Dedifferentiated amniotic fluid mesenchymal stem cell (primary cell): ENCODE results near the gene TMEM30B.
A peak's percentile ranks its signal among the peaks of the same experiment; 100 is the strongest.

ENCODE experiments used
- DNase-seq: peaks from one replicate; pipeline ENCODE4 v3.0.0-alpha.2; 2016; ENCODE audit errors: extremely low spot score

The TMEM30B gene

GRCh38 chr14:61298824-61299223 lies 17.7 kb upstream of the TMEM30B start:
- no peak for DNase-seq

DNA sequence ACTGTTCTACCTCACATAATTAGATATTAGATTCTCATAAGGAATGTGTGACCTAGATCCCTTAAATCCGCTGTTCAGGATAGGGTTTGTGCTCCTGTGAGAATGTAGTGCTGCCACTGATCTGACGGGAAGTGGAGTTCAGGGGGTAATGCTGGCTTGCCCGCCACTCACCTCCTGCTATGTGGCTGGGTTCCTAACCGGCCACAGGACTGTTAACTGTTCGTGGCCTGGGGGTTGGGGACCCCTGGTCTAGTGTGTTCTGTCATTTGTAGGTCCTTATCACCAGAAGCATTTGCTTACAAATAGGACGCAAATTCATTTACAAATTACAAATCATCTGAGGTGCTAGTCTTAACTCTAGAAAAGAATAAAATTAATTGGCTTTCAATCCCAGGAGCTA lies 16.4 kb upstream of the TMEM30B start:
- DNase-seq = no peak

DNA sequence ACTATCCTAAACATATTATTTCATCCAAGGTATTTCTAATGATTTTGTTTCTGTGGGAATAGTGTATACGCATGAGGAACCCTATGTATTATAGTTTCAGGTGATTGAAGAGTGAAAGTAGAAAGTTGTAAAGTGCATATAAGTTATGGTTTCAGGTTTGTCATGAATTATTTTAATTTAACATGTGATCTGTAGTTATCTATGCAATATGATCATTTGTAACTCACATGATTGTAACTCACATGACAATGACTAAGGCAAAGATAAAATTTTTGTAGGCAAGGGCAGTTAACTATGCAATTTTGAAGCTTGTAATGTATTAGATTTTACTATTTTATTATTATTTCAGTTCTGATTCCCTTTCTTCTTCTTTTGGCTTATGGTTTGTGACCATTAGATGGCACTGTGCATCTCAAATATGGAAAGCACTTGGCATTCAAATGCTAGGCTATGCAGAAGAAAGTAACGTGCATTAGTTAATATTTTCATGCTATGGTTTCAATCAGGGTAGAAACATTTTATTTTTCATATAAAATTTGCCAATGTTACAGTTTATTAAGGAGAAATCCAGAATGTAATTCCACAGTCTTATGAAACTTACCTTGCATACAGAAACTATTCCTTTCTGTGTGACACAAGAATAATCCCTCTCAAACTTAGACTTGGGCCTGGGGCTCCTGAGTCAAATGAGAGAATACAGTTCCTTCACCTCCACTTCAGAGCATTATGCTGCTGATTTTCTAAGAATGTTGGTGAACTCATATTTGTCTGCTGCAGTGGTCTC lies 15.8 kb upstream of the TMEM30B start:
- DNase-seq = peak; percentile 54

DNA sequence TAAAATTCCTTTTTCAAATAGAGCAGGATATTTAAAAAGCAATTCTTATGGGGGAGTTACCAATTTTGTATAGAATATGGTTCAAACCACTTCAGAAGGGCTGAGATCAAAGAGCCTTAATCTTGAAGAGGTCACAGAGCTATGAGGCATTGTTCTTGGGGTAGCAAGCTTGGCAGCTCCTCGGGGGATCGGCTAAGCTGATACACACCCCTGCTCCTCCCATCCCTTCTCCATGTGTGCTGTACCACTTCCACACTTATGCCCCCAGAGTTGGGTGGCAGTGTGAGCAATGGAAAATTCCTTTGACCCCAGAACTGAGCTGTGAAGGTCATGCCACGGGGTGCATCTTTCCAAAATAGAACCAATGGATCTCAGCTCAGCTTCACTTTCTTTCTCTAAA lies 15.0 kb upstream of the TMEM30B start:
- DNase-seq = no peak

GRCh38 chr14:61290701-61291100 lies 9.6 kb upstream of the TMEM30B start:
- no peak for DNase-seq

DNA sequence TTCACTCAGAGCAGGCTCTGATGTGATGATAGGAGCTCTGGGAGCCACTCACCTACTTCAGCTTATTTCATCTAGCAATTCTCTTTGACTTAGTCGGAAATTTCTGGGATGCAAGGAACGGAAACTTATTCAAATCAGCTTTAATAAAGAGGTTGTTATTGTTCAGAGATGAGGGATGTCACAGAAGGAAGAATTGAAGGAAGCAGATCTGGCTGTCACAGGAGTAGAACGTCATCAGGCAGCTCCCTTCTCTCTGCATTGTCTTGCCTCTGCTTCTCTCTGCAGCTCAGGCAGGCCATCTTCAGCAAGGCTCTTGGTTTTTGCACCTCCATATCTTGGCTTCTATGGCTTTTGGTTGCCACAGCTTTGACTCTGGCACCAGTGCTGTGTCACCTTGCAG lies 7.6 kb upstream of the TMEM30B start:
- DNase-seq = no peak

DNA sequence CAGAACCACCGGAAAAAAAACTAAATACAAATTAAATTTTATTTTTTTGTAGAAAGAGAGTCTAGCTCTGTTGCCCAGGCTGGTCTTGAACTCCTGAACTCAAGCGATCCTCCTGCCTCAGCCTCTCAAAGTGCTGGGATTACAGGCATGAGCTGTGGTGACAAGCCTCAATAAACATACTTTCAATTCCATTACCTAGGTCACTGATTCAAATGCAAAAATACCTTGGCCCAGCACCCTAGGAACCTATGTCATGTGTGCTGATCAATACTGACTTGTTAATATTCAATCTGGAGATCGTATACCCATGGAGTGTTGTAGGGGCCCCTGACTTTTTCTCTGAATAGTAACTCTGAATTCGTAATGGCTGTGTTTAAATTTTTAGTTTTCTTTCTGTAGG lies 7.1 kb upstream of the TMEM30B start:
- DNase-seq = no peak

DNA sequence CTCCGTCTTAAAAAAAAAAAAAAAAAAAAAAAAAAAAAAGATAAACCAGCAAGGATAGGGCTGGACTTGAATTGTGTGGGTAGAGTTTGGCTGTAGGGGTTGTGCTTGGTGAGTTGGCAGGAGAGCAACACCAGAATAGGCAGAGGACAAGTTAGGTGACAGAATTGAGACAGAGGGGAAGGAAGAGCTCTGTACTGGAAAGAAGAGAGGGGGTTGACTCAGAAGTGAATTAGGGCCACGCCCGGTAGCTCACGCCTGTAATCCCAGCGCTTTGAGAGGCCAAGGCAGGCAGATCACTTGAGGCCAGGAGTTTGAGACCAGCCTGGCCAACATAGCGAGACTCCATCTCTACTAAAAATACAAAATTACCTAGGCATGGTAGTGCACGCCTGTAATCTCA lies 6.1 kb upstream of the TMEM30B start:
- DNase-seq = no peak

- no peak for DNase-seq
Observed at GRCh38 chr14:61285364-61285763, 4.2 kb upstream of the TMEM30B start.

GRCh38 chr14:61284001-61284400 lies 2.9 kb upstream of the TMEM30B start:
- no peak for DNase-seq

DNA sequence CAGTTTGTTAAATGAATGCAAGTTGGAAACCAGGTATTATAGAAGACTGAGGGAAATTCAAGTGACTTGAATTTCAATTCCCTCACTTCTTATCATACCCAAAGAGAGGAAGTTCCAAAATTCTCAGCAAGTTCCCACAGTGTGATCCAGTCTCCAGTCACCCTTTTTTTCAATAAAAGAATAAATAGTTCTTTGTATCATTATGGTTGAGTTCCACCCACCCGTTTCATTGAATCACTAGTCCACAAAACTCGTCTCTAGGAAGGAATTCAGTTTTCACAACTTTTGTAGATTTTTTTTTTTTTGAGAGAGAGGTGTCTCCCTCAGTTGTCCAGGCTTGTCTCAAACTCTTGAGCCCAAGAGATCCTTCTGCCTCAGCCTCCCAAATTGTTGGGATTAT lies 1.6 kb upstream of the TMEM30B start:
- DNase-seq = no peak

GRCh38 chr14:61281948-61282275 lies 774 bp upstream of the TMEM30B start:
- no peak for DNase-seq

GRCh38 chr14:61280526-61281185 lies 482 bp downstream of the TMEM30B start:
- DNase-seq = no peak

DNA sequence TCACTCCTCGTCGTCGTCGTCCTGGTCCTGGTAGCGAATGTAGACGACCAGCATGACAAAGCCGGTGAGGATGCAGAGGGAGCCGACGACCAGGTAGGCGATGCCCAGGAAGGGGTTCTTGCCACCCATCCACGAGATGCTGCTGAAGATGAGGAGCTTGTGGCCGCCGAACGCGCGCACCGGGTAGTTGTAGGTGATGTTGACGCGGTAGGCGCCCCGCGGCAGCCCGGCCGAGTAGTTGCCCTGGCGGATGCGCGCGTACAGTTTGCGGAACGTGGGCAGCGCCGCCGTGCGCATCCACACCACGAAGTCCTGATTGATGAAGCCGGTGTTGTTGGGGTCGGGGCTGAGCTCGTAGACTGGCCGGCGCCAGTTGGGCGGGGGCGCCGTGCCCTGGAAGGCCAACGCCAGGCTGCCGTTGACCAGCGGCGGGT lies 1.0 kb downstream of the TMEM30B start:
- DNase-seq = no peak

DNA sequence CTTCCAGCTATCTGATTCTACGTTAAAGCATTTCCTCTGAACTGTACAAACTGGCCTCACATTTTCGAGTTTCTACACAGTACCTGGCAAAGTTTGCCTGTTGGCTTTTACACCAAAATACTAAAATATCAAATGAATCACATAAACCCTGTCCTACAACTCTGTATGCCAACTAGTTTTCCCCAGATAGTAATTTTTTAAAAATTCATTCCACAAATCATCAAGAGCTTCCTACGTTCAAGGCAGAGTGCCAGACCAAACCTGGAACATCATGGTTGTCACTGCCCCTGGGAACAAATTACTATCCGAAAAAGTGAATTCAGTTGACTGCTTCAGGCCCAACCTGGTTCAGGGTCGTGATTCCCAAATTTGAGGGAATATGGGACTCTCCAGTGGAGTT lies 2.1 kb downstream of the TMEM30B start:
- DNase-seq = no peak

- no peak for DNase-seq
Observed at GRCh38 chr14:61277784-61278183, 3.4 kb downstream of the TMEM30B start.

DNA sequence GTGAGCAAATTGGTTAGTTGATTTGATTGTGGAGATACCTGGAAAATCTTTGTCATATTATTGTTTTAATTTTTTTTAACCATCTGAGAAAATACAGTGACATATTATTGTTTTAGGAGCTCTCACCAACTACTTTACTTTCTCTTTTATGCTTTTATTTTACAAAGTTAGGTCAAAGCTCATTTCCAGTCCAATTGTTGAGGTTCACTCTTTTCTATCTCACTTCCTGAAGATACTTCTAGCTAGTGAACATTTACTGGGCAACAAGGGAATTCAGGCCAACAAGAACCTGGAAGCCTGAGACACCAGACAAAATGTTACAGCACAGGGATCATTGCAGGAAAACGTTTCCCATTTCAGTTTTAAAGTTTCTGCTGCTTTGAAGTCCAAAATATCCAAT lies 3.9 kb downstream of the TMEM30B start:
- DNase-seq = no peak

DNA sequence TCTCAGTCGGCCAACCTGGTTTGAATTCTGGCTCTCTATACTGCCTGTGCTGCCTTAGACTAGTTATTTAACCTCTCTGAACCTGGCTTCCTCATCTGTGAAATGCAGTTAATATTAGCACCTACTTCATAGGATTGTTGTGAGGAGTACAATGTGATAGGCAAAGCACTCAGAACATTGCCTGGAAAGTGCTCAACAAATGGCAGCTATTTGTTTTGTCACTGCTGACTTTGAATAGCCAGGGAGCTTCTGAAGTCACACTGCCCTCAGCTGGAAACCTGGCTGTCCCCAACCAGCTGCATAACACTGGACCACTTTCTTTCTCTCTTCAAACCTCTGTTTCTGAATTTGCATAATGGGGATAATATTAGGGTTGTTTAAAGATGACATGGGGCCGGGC lies 9.6 kb downstream of the TMEM30B start:
- no peak for DNase-seq

GRCh38 chr14:61270714-61271113 lies 10.4 kb downstream of the TMEM30B start:
- no peak for DNase-seq

DNA sequence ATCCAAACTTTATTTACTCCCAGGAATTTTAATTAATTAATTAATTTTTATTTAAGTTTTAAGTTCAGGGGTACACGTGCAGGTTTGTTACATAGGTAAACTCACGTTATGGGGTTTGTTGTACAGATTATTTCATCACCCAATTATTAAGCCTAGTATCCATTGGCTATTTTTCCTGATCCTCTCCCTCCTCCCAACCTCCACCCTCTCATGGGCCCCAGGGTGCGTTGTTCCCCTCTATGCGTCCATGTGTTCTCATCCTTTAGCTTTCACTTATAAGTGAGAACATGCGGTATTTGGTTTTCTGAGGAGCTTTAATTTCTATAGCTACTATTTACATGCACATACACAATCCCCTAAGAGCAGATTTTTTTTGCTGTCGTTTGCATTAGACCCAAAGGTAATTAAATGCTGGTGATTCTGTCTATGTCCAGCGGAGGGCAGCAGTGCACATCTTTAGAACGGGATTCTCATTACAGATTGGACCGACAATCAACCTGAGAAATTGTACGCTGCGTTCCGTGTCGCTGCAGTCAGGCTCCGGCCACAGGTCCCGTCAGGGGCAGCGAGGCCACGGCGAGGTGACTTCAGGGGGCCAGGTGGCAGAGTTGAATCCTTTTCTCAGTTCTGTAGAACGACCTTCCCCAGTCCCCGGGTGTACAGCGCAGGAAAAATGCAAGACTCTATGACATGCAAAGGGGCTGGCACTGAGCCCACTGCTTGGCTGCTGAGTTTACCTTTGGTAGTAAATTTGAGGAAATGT lies 11.6 kb downstream of the TMEM30B start:
- peak; percentile 81 for DNase-seq

DNA sequence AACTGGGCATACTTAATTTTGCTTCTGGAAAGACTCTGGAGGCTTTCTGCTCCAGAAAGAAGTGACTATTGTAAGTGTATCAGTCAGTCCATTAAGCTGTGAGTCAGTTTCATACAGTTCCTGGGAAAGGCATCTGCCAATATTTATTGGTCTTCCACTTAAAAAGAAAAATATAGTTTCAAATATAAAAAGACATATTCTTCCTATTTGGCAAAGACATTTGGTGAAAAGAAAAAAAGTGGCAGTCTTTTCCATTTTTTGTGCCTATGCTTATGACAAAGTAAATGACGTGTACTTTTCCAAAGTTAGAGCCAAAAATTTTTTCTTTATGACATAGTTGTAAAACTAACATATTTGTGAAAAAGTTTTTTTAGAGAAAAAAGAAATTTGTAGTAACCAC lies 12.3 kb downstream of the TMEM30B start:
- no peak for DNase-seq

GRCh38 chr14:61266891-61267740 lies 14.0 kb downstream of the TMEM30B start:
- DNase-seq = no peak
